Left ventricle myocardium inferior (tissue), 1 donor: ENCODE measurements around the gene SLC33A1. TPM values are rescaled to one million over a fixed set of nuclear protein-coding genes. Genes with fewer than 3 reads are reported as not detected.
A peak's percentile ranks its signal among the peaks of the same experiment; 100 is the strongest.

Experiments
- DNase-seq: peaks from one replicate; pipeline ENCODE4 v3.0.0-alpha.2; 2020
- H3K27ac ChIP-seq: fragments of 200-600 bp; replicated peaks from 2 replicates; pipeline ENCODE4 v1.8.0; 2021
- H3K27me3 ChIP-seq: fragments of 200-600 bp; 2 replicates; pipeline ENCODE4 v1.8.0; 2021; ENCODE audit warnings: low read depth
- H3K36me3 ChIP-seq: fragments of 200-600 bp; 2 replicates; pipeline ENCODE4 v1.8.0; 2021
- H3K4me1 ChIP-seq: fragments of 200-600 bp; 2 replicates; pipeline ENCODE4 v1.8.0; 2021
- H3K4me3 ChIP-seq: fragments of 200-600 bp; 2 replicates; pipeline ENCODE4 v1.8.0; 2021; ENCODE audit warnings: mild to moderate bottlenecking, moderate library complexity
- H3K9me3 ChIP-seq: fragments of 200-600 bp; replicated peaks from 2 replicates; pipeline ENCODE4 v1.8.0; 2021
- intact Hi-C: fragments of 100-400 bp; cut with micrococcal nuclease; formaldehyde crosslinking; loops from one replicate; pipeline ENCODE4 v1.11.0; 2022
- total RNA-seq: library from RNA; stranded (reverse); fragmentation: NEBNext Ultra II Directional; extraction: Animal tissue kit (Norgen Biotek cat#: 25700); gene quantifications from one replicate; pipeline ENCODE4 v1.2.1, GENCODE V29; 2021
- TF ChIP-seq, protein P1 (sequence below): fragments of 200-600 bp; IDR thresholded peaks from 2 replicates; pipeline ENCODE4 v1.8.0; 2021; ENCODE audit warnings: antibody characterized with exemption, mild to moderate bottlenecking, borderline replicate concordance
- donor health status: DM: no; HTN: yes; CAD: no; lungs with severe emphysema.

Gene SLC33A1
- total RNA-seq, 1 donor from 2014 or later, result 22.4 TPM

DNA sequence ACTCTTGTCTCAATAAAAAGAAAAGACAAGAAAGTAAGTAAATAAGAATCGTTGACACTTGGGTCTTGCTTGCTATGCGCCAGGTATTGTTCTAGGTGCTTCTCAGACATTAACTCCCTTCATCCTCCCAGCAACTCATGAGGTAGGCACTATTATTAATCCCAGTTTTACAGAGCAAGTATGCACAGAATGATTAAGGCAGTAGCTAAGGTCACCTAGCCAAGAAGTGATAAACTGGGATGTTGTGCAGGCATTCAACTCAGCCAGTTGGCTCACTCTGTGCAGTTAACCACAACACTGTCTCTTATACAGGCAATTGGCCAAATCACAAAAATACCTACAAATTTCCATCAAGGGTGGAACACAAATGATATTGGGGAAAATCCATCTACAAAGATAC, 46.4 kb downstream of the SLC33A1 start:
- Histone ChIP-seq H3K27ac (peak overlapping the region; percentile 59), H3K4me3 (no peak overlapping the region), H3K27me3 (no peaks in the 10 kb centered on the region), H3K4me1 (peaks cover 24% of the 10 kb centered on the region), H3K36me3 (peaks cover 12% of the 10 kb centered on the region), H3K9me3 (no peaks in the 10 kb centered on the region)
- intact Hi-C loops, result no loop called here
- DNase-seq, result no peak
- TF ChIP-seq, protein P1, sequence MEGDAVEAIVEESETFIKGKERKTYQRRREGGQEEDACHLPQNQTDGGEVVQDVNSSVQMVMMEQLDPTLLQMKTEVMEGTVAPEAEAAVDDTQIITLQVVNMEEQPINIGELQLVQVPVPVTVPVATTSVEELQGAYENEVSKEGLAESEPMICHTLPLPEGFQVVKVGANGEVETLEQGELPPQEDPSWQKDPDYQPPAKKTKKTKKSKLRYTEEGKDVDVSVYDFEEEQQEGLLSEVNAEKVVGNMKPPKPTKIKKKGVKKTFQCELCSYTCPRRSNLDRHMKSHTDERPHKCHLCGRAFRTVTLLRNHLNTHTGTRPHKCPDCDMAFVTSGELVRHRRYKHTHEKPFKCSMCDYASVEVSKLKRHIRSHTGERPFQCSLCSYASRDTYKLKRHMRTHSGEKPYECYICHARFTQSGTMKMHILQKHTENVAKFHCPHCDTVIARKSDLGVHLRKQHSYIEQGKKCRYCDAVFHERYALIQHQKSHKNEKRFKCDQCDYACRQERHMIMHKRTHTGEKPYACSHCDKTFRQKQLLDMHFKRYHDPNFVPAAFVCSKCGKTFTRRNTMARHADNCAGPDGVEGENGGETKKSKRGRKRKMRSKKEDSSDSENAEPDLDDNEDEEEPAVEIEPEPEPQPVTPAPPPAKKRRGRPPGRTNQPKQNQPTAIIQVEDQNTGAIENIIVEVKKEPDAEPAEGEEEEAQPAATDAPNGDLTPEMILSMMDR, result no peak

DNA sequence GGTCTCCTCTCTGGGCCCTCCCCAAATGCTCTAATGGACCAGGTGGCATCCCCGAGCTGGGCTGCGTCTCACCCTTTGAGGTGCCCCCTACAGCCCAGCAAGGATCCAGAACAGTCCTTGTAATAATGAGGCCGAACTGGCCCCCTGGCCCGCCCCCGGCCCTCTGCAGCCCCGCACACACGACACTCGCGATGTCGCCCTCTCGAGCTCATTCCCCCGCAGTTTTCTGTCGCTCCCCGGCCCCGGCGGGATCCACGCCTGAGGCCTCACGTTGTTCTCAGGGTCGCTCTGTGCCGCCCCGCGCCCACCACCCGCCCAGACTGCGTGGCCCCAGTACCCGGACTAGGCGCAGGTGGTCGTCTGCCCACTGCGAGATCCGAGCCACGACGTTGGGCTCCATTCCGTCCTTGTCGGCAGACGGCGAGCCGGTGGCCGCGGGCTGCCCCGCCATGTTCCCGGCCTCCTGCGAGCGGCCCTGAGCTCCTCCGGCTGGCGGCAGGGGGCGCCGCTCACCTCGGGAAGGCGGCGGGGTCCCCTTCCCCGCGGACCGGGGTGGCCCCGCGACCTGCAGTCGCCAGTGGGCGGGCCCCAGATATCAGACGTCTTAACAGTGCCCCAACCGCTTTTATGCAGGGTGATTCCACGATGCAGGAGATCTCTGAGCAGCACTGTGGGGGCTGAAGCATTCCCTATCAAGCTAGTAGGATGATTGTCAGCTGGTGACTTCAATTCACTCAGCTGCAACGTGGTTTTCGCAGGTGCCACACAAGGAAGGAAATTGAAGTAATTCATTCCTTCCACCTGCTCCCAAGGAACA, 48.2 kb downstream of the SLC33A1 start, which contains the start of gene C3orf33:
Gene C3orf33, minus strand, starts transcription at position 477 of the 817 bp plus-strand sequence. Its CDS starts 26 bp downstream, at position 451.
- Histone ChIP-seq H3K4me3 (peak within 1 kb of the TSS; percentile 86), H3K27ac (peak within 1 kb of the TSS; percentile 92), H3K27me3 (no peaks in the 10 kb centered on the region), H3K9me3 (no peaks in the 10 kb centered on the region), H3K36me3 (peaks cover 17% of the 10 kb centered on the region), H3K4me1 (peaks cover 24% of the 10 kb centered on the region)
- intact Hi-C loops, result no loop called here
- peak; percentile 74 for DNase-seq
- TF ChIP-seq, protein P1, result peak; percentile 94

DNA sequence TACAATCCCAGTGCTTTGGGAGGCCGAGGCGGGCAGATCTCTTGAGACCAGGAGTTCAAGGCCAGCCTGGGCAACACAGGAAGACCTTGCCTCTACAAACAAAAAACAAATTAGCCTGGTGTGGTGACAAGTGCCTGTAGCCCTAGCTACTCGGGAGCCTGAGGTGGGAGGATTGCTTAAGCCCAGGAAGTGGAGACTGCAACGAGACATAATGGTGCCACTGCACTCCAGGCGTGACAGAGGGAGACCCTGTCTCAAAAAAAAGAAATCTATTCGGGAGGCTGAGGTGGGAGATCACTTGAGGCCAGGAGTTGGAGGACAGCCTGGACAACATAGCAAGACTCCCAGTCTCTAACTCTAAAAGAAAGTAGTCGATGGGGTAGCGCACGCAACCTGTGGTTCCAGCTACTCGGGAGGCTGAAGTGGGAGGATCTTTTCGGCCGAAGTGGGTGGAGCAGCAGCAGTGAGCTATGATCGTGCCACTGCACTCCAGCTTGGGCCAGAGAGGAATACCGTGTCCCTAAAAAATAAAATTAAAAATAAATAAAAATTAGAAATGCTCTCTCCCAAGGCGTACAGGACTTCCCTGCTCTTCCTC, 48.9 kb downstream of the SLC33A1 start:
- DNase-seq, result no peak
- peaks cover 17% of the 10 kb centered on the region for H3K36me3 ChIP-seq
- H3K27ac ChIP-seq, result peak overlapping the region; percentile 92
- no peaks in the 10 kb centered on the region for H3K9me3 ChIP-seq
- no peaks in the 10 kb centered on the region for H3K27me3 ChIP-seq
- peaks cover 24% of the 10 kb centered on the region for H3K4me1 ChIP-seq
- TF ChIP-seq, protein P1, result no peak
- H3K4me3 ChIP-seq, result peak overlapping the region; percentile 86
- intact Hi-C loops, result no loop called here

DNA sequence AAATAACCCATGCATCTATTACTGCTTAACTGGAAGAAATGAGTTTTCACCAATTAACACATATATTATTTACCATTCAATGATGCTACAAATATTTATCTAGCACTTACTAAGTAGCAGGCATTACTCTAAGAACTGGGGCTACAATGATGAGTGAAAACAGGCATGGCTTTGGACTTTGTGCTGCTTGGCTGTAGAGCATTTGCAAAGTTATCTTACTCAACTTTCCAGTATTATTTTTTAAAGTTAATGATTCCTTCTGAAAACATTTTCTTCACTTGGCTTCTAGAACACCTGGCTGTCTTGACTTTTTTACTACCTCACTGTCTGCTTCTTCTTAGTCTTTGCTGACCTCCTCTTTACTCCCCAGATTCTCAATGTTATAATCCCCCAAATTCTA, 49.9 kb downstream of the SLC33A1 start:
- Histone ChIP-seq H3K4me1 (peaks cover 24% of the 10 kb centered on the region), H3K27ac (no peak overlapping the region), H3K36me3 (peaks cover 22% of the 10 kb centered on the region), H3K9me3 (no peaks in the 10 kb centered on the region), H3K4me3 (no peak overlapping the region), H3K27me3 (no peaks in the 10 kb centered on the region)
- TF ChIP-seq, protein P1, result no peak
- intact Hi-C loops, result no loop called here
- DNase-seq, result no peak

DNA sequence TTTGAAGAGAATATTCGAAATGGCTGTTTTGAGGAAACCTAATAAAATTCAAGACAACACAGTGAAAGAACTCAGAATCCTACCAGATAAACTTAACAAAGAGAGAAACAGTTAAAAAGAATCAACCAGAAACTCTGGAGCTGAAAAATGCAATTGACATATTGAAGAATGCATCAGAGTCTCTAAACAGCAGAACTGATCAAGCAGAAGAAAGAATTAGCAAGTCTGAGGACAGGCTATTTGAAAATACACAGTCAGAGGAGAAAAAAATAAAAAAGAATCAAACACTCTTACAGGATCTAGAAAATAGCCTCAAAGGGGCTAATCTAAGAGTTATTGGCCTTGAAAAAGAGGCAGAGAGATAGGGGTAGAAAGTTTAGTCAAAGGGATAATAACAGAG, 61.7 kb downstream of the SLC33A1 start:
- peaks cover 30% of the 10 kb centered on the region for H3K36me3 ChIP-seq
- H3K4me1 ChIP-seq, result no peaks in the 10 kb centered on the region
- TF ChIP-seq, protein P1, result no peak
- no peak overlapping the region for H3K4me3 ChIP-seq
- DNase-seq, result no peak
- no peak overlapping the region for H3K27ac ChIP-seq
- H3K9me3 ChIP-seq, result peaks cover 11% of the 10 kb centered on the region
- intact Hi-C loops, result no loop called here
- H3K27me3 ChIP-seq, result no peaks in the 10 kb centered on the region
